ENCODE measurements around the gene TSEN34. TPM values are rescaled to one million over a fixed set of nuclear protein-coding genes. Genes with fewer than 3 reads are reported as not detected.

TSEN34 gene
- 89.5 and 92.5 TPM in 2 replicates for polyA plus RNA-seq (2014; cell fraction: cytosol; rRNA removed)
- 52.2 and 65.4 TPM in 2 replicates for polyA plus RNA-seq (2014; cell fraction: nucleus; rRNA removed)

DNA sequence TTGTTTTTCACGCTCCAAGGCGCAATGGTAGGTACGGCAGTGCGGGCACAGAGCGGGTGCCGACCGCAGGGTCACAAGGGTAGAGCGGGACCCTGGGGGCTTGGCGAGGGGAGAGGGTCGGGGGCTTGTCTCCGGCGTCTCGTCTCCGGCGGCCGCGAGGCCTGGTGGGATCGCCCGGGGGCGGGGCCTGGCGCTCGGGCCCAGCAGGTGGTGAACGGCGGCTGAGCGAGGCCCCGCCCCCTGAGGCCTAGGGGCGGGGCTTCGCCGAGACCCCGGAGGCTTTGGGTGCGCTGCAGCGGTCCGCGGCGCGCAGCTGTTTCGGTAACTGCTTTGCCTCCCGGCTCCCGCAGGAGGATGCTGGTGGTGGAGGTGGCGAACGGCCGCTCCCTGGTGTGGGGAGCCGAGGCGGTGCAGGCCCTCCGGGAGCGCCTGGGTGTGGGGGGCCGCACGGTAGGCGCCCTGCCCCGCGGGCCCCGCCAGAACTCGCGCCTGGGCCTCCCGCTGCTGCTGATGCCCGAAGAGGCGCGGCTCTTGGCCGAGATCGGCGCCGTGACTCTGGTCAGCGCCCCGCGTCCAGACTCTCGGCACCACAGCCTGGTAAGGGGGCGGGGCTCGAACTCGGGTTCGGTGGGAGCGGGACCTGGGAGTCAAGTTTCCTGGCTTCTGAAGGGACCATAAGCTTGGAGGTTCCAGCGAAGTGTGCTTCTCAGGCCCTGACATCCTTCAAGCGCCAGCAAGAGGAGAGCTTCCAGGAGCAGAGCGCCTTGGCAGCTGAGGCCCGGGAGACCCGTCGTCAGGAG lies at the start of gene TSEN34:
Gene TSEN34, plus strand, starts transcription at position 298 of the 800 bp plus-strand sequence. Its CDS starts 57 bp downstream, at position 355.
- peak; percentile 81 for DNase-seq (ENCODE audit: low spot score)

DNA sequence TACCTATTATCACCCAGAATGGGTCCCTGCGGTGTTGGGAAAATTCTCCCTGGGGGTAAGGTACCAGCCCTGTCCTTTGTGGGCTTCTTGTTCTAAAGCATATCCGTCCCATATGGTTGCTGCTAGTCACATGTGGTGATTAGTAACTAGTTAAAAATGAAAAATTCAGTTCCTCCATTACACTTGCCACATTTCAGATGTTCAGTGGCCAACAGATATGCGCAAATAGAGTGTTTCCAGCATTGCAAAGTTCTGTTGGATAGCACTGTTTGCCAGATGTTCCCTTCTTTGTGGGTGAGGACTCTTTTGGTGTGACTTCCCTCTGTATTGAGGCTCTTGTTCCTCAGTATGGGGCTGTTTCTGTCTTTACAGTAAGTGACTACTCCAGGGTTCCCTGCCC lies 49.8 kb upstream of the TSEN34 start:
- DNase-seq (ENCODE audit: low spot score) = no peak

DNA sequence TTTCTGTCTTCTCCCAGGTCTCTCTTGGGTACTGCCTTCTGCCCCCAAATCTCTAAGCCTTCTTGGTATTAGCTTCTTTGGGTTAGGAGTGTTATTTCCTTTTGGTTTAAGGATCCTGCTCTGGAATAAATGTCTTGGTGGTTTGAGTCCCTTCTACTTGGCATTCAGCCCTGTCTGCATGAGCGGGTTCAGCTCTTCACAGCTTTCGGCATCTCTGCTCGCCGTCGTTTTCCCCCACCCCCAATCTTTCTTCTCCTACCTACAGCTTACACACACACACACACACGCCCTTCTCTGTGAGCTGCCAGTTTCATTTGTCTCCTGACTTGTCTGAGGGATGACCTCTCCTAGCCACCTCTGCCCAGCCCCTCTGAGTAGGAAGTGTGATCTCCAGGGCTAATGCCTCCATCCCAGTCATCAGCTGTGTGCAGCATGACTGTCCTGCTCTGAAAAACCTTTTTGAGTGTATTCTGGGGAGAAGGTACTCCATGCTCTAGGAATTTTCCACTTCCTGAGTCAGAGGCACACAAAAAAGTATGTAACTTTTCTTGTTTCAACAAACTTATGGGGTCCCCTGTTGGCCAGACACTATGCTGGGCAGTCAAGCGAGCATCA lies 48.8 kb upstream of the TSEN34 start:
- DNase-seq (ENCODE audit: low spot score) = no peak

DNA sequence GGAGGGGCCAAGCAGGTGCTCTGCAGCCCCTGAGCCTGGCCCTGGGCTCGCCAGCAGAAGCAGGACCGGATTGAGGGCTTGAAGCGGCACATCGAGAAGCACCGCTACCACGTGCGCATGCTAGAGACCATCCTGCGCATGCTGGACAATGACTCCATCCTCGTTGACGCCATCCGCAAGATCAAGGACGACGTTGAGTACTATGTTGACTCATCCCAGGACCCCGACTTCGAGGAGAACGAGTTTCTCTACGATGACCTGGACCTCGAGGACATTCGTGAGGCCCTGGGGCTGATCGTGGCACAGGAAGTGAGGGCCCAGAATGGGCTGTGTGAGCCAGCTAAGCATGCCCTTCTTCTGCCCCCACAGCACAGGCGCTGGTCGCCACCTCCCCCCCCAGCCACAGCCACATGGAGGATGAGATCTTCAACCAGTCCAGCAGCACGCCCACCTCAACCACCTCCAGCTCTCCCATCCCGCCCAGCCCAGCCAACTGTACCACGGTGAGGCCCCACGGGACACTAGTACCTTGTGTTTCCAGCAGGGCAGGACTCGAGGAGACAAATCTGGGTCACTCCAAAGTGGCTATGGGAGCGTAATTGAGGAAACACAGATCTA lies 45.5 kb upstream of the TSEN34 start:
- DNase-seq (ENCODE audit: low spot score) = no peak

DNA sequence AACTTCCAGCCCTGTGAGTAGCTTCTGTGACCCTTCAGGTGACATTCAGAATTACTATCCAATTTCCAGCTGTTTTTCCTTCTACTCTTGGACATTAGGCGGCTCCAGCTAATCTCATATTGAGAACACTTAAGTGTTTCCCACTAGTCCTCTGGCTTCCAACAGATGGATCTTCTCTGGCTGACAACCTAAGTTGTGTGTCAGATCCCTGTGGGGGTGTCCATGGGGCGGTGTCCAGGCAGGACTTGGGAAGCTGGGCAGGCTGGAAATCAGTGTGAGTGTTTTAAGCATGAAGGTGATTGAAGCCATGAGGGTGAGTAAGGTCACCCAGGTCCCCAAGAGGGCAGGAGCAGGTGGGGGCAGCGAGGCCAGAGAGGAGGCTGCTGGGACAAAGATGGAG lies 43.4 kb upstream of the TSEN34 start:
- DNase-seq (ENCODE audit: low spot score) = no peak

- no peak for DNase-seq (ENCODE audit: low spot score)
Observed at GRCh38 chr19:54148158-54148557, 43.0 kb upstream of the TSEN34 start.

DNA sequence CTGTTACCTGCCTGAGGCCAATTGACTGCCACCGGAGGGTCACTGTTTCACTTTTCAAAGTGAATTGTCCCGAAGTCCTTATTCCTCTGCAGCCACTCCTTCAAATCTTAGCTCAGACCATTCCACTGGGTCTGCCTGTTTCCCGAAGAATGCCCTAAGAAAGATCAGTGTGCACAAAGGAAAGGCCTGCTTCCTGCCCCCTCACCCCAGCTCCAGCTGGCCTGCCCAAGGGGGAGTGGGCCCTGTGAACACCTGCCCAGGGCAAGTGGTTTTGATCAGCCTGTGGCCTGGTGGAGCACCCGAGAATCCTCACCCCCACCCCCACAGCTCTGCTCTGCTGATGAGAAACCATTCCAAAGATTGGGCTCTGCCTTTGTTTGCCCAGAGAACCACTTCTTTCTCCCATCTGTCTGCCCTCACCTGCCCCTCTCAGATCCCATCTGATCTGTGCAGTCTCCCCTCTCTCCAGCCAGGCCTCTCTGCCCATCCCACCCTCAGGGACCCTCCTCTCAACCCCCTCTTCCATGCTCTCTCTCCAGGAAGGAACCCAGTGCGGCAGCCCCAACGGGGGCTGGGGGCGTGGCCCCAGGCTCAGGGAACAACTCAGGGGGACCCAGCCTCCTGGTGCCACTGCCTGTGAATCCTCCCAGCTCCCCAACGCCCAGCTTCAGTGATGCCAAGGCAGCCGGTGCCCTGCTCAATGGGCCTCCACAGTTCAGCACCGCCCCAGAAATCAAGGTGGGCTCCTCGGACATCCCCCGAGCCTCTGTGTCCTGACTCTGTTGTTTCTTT lies 41.9 kb upstream of the TSEN34 start:
- no peak for DNase-seq (ENCODE audit: low spot score)

DNA sequence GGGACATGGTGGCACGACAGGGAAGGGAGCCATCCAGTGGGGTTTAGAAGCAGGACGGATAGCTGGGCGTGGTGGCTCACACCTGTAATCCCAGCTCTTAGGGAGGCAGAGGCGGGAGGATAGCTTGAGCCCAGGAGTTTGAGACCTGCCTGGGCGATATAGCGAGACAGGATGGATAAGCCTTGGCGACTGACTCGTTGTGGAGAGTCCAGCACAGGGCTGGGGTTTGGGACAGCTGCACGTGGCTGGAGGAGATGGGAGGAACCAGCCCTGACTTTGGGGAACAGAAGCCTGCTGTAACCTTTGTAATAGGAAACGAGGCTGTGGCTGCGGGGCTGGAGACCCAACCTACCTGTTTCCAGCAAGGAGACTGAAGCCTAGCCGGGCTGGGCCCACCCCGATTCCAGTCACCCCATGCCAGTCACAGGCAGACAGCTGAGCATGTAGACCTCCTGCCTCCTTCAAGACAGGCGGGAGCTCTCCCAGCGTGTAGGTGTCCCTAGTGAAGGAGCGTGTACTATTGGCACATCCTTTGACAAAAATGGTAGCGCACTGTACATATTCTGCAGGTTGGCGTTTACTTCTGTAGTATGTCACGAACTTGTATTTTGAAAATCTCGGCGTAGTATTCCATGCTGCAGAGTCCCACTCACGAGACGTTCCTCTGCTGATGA lies 39.6 kb upstream of the TSEN34 start:
- no peak for DNase-seq (ENCODE audit: low spot score)

DNA sequence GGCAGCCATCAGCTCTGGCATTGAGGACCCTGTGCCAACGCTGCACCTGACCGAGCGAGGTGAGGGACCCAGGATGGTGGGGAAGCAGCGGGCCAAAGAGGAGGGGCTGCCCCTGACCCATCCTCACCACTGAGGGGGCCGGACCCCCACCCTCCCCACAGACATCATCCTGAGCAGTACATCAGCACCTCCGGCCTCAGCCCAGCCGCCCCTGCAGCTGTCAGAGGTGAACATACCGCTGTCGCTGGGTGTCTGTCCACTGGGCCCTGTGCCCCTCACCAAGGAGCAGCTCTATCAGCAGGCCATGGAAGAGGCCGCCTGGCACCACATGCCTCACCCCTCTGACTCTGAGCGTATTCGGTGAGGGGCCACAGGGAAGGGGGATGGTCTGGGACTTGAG lies 38.8 kb upstream of the TSEN34 start:
- DNase-seq (ENCODE audit: low spot score) = no peak

DNA sequence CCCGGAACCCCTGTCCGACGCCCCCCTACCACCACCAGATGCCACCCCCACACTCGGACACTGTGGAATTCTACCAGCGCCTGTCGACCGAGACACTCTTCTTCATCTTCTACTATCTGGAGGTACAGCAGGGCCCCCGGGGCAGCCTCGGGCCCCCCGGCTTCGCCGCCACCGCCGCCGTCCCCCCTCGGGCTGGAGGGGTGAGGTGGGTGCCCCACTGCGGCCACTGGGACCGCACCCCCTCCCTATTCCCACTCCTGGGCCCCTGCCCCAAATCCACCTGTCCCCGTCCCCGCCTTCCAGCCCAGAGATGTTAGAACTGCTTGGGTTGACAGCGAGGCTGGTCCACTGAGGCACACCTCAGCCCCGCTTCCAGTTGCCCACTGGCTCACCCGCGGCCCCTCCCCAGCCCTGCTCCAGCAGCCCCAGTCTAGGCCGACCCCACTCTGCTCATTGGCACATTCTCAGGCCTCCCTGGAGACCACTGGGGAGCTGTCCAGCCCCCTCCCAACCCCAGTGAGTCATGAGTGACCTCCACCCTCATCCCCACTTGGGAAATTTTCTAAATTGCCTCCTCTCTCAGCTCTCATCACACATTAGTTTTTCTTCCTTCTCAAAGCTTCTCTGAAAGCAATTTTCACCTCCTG lies 38.1 kb upstream of the TSEN34 start:
- no peak for DNase-seq (ENCODE audit: low spot score)

DNA sequence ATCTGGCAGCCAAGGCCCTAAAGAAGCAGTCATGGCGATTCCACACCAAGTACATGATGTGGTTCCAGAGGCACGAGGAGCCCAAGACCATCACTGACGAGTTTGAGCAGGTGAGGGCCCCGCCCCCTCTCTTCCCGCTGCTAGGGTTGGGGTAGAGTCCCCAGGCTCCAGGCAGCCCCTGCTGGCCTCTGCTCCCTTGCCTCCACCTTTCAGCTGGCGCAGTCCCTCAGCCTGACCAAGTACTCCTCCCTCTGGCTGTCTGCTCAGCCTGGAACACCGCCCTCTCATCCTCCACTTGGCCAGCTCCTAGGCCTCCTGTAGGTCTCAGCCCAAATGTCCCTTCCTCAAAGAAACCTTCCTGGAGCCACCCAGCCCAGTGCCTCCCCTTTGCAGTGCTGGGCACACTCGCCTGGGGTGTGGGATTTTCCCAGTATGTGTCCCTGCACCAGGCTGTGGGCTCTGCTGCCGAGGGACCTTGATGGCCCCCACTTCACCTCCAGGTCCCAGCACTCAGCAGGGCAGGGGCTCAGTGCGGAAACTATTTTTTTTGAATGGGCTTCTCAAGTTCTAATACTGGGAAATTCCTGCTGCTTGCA lies 37.3 kb upstream of the TSEN34 start:
- DNase-seq (ENCODE audit: low spot score) = no peak

GRCh38 chr19:54154603-54155345 lies 36.3 kb upstream of the TSEN34 start:
- DNase-seq (ENCODE audit: low spot score) = no peak

GRCh38 chr19:54155694-54156093 lies 35.4 kb upstream of the TSEN34 start:
- DNase-seq (ENCODE audit: low spot score) = no peak

DNA sequence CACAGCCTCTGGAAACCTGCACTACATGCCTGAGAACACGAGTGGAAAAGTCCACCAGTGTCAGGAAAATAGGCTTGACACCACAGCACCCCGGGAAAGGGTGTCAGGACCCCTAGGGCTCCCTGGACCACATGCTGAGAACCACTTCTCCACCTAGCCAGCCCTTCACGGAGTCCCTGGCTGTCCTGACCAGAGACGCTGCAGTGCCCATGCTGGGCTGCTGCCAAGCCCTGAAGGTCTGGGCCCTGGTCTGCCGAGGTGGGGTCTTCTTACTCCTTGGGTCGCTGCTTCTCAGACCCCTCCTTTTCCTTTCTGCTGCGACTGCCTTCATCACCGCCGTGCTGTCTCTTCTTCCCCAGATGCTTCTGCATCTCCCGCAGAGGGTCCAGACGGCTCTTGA lies 34.6 kb upstream of the TSEN34 start:
- DNase-seq (ENCODE audit: low spot score) = no peak

DNA sequence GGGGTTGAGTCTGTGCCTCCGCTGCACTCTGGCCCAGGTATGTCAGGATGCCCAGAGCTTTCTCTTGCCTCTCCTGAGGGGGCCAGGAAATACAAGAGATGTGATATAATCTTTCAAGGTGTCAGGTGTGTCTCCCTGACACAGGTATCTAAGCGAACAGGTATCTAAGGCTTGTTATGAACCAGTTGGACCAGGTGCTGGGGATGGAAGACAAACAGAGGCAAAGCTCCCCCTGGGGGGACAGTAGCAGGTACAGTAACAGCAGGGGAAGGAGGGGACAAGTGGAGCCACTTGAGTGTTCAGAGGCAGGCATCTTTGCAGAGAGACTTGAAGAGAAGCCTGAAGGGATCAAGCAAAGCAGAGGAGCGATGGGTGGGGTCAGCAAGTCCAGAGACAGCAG lies 34.2 kb upstream of the TSEN34 start:
- no peak for DNase-seq (ENCODE audit: low spot score)

DNA sequence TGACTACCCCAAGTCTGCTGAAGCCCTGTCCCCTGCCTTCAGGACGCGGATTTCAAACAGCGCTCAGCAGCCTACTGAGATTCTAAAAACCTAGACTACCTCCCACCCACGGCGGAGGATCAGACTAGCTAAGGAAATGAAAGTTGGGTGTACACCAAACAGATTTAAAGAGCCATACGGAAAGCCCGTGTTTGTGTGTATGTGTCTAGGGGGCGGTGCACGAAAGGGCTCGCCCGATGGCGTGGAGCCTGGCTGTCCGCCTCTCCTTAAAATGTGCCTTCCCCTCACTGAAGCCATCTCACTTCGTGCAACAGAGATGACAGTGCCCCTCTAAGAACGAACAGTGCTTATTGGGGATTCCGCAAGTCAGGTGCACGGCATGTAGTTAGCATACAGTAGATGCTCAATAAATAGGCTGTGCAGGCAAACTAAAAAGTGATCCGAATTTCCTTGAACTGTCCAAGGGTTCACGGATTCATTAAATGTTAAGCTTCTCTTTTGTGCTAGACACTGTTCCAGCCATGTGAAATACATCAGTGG lies 32.2 kb upstream of the TSEN34 start:
- DNase-seq (ENCODE audit: low spot score) = no peak

DNA sequence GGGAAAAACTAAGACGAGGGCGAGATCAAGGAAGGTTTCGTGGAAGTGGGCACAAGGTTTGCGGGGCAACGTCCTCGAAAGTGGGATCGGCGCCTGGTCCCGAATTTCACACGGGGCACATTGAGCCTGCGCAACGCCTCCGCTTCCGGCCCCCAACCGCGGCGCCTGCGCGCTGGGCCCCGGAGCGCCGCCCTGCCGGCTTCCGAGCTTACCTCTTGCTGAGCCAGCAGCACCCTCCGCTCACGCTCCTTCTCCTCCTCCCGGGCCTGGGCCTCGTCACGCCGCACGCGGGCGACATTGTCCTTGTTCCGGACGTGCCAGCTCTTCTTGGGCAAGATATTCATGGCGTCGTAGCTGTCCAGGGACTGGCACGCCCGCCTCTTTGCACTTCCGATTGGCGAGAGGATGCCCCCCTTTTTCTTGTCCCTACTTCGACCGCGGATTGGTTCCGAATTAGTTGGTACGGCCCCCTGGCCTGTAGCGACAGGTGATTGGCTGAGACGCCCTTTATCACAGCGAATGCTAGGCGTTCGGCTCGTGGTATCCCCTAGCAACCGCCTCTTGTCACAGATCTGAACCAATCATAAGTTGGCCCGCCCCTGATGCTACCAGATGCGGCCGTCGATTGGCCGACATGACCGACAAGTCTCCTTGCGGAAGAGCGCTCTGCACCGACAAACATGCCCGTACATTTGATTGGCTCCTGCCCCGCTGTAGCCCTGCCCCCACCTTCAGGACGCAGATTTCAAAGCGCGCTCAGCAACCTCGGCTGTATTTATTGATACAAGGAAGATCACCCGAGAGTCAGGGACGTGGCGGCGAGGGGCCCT lies 31.5 kb upstream of the TSEN34 start, which contains the start of gene LENG1:
Gene LENG1, minus strand, starts transcription at position 370 of the 830 bp plus-strand sequence. Its CDS starts 26 bp downstream, at position 344.
- DNase-seq (ENCODE audit: low spot score) = peak; percentile 99

GRCh38 chr19:54160182-54160811 lies 30.8 kb upstream of the TSEN34 start:
- DNase-seq (ENCODE audit: low spot score) = peak; percentile 29

All from SK-N-DZ (cell line).